K562 (cell line): Measurements from ENCODE around the gene SCRN1. TPM values are rescaled to one million over a fixed set of nuclear protein-coding genes. Genes with fewer than 3 reads are reported as not detected.

Experiments used
- ATAC-seq: fragments of 200-7000 bp; cut with Tn5 transposase; 3 replicates; pipeline ENCODE4 v1.9.1; 2020; ENCODE audit warnings: moderate library complexity
- BruUV-seq: library from RNA; stranded (reverse); fragments of 400-500 nt; replicated peaks from 2 replicates; lab custom pipeline; 2021; lab: Mats Ljungman, UMichigan
- CTCF ChIA-PET: fragments of 300-600 bp; formaldehyde crosslinking; extraction: SDS; loops from one replicate; lab custom pipeline; 2021; ENCODE audit warnings: low intra/inter-chr PET ratio; lab: Yijun Ruan, JAX
- POLR2A ChIA-PET: fragments of 300-600, 350-650 bp; sonication (Branson Sonifier 250); formaldehyde crosslinking; extraction: SDS; loops from one replicate; lab custom pipeline; 2021; ENCODE audit warnings: antibody characterized with exemption, inconsistent platforms; lab: Yijun Ruan, JAX
- DNase-seq, 4 experiments: peaks; one replicate each; pipeline versions ENCODE4 v3.0.0 to v3.0.0-alpha.2; 2011 to 2018; ENCODE audit warnings: low spot score in 3 of 4, mixed read lengths in 3 of 4; ENCODE audit errors: extremely low read depth in 1 of 4
- FAIRE-seq: peaks from 2 replicates; lab custom pipeline; 2011; peaks lifted over from hg19 to GRCh38; lab: Jason Lieb, UNC
- H2AFZ ChIP-seq: 2 replicates; pipeline ENCODE4 v1.6.0; 2011; ENCODE audit warnings: low read depth, low read length, control low read depth, inconsistent platforms
- H3K27ac ChIP-seq: fragments of 200-600 bp; 3 replicates; pipeline ENCODE4 v1.8.0; 2011; ENCODE audit warnings: low read depth, mild to moderate bottlenecking, control low read depth, inconsistent platforms, low read length, moderate library complexity, mixed read lengths; ENCODE audit errors: extremely low read depth
- H3K27me3 ChIP-seq, 2 experiments: fragments of 300-600 bp in 1 of 2; 2 replicates in 1 of 2; 3 replicates in 1 of 2; pipeline versions ENCODE4 v1.6.0 to v1.8.0; 2011; ENCODE audit warnings: inconsistent platforms in 2 of 2, low read length in 2 of 2, mild to moderate bottlenecking in 1 of 2, mixed read lengths in 1 of 2, moderate library complexity in 1 of 2; ENCODE audit not compliant: control insufficient read depth in 2 of 2, insufficient read depth in 2 of 2
- H3K36me3 ChIP-seq: fragments of 300-600 bp; 3 replicates; pipeline ENCODE4 v1.8.0; 2011; ENCODE audit warnings: mild to moderate bottlenecking, low read length, inconsistent platforms; ENCODE audit not compliant: control insufficient read depth, insufficient read depth
- H3K4me1 ChIP-seq, 2 experiments: fragments of 200-600 bp in 1 of 2; replicated peaks in 1 of 2; 2 replicates in 1 of 2; 3 replicates in 1 of 2; pipeline versions ENCODE4 v1.5.1 to v1.8.0; 2011; ENCODE audit warnings: inconsistent platforms in 2 of 2, low read length in 2 of 2, mild to moderate bottlenecking in 1 of 2, mixed read lengths in 1 of 2, moderate library complexity in 1 of 2; ENCODE audit not compliant: control insufficient read depth in 2 of 2, insufficient read depth in 2 of 2
- H3K4me2 ChIP-seq: 2 replicates; pipeline ENCODE4 v1.6.1; 2011; ENCODE audit warnings: low read length, control low read depth, inconsistent platforms, mixed read lengths; ENCODE audit not compliant: insufficient read depth
- H3K4me3 ChIP-seq: fragments of 200-600 bp; sonication (generic), shearing (Covaris generic); 2 replicates; pipeline ENCODE4 v1.5.1; 2016; ENCODE audit warnings: control low read depth, inconsistent platforms
- H3K79me2 ChIP-seq: fragments of 200-600 bp; 3 replicates; pipeline ENCODE4 v1.8.0; 2011; ENCODE audit warnings: low read length, inconsistent platforms; ENCODE audit not compliant: control insufficient read depth, insufficient read depth
- H3K9ac ChIP-seq, 2 experiments: 2 replicates each; pipeline versions ENCODE4 v1.6.0 to v1.6.1; 2011; ENCODE audit warnings: low read depth in 2 of 2, low read length in 2 of 2, control low read depth in 1 of 2, inconsistent platforms in 1 of 2, mild to moderate bottlenecking in 1 of 2, mixed read lengths in 1 of 2; ENCODE audit not compliant: insufficient read depth in 1 of 2
- H3K9me1 ChIP-seq: one replicate; pipeline ENCODE4 v1.6.0; 2011; ENCODE audit warnings: inconsistent platforms, mild to moderate bottlenecking, low read length, moderate library complexity; ENCODE audit not compliant: control insufficient read depth, insufficient read depth
- H3K9me3 ChIP-seq: replicated peaks from 2 replicates; pipeline ENCODE4 v1.5.1; 2011; ENCODE audit warnings: low read depth, low read length, inconsistent platforms; ENCODE audit not compliant: control insufficient read depth, insufficient read depth
- H4K20me1 ChIP-seq: replicated peaks from 2 replicates; pipeline ENCODE4 v1.6.1; 2011; ENCODE audit warnings: low read length, inconsistent platforms, mixed read lengths; ENCODE audit not compliant: control insufficient read depth, insufficient read depth
- BDP1 ChIP-seq: IDR thresholded peaks from 3 replicates; pipeline ENCODE4 v1.6.1; 2011; ENCODE audit not compliant: insufficient read length, insufficient read depth
- CBX1 ChIP-seq: sonication (generic); IDR thresholded peaks from 2 replicates; pipeline ENCODE4 v1.6.1; 2016; ENCODE audit warnings: antibody characterized with exemption, low read depth, mild to moderate bottlenecking
- EGR1 ChIP-seq: fragments of 450-650 bp; conservative IDR thresholded peaks from 2 replicates; pipeline ENCODE4 v1.6.1; 2017; ENCODE audit warnings: mild to moderate bottlenecking
- MEF2A ChIP-seq: IDR thresholded peaks from 2 replicates; pipeline ENCODE4 v1.6.1; 2011; ENCODE audit warnings: low read depth, mild to moderate bottlenecking, low read length, moderate library complexity; ENCODE audit not compliant: control insufficient read depth
- SIN3B ChIP-seq: fragments of 450-650 bp; IDR thresholded peaks from 2 replicates; pipeline ENCODE4 v1.6.1; 2017; ENCODE audit warnings: low read depth, mild to moderate bottlenecking, moderate library complexity
- TAF7 ChIP-seq: fragments of 450-650 bp; IDR thresholded peaks from 2 replicates; pipeline ENCODE4 v1.6.1; 2016; ENCODE audit warnings: missing genetic modification characterization, missing compliant biosample characterization
- TRIM24 ChIP-seq, 2 experiments: fragments of 450-650 bp; IDR thresholded peaks; 2 replicates each; pipeline ENCODE4 v1.6.1; 2016
- ZNF140 ChIP-seq: fragments of 250-450 bp; sonication (Bioruptor Pico); IDR thresholded peaks from 2 replicates; pipeline ENCODE4 v1.8.0; 2021; ENCODE audit warnings: moderate library complexity, mild to moderate bottlenecking, inconsistent platforms
- ZNF384 ChIP-seq: IDR thresholded peaks from 2 replicates; pipeline ENCODE4 v1.6.1; 2012; ENCODE audit warnings: low read depth, low read length, improper control_type of control experiment
- WGBS: fragments of 100-300 bp; shearing (Covaris generic); methylation state at CpG from one replicate; pipeline ENCODE4 v1.1.6; 2016; ENCODE audit warnings: low coverage, mixed read lengths; ENCODE audit not compliant: insufficient coverage; ENCODE audit errors: missing lambda C conversion rate; 5-methylcytosine and 5-hydroxymethylcytosine counted together
- in situ Hi-C: fragments of 300-500 bp; cut with MboI; formaldehyde crosslinking; loops from 4 replicates; pipeline ENCODE4 v1.15.0; 2018; ENCODE audit warnings: inconsistent platforms, mixed read lengths
- intact Hi-C: fragments of 100-400 bp; cut with micrococcal nuclease; formaldehyde crosslinking; loops from 2 replicates; pipeline ENCODE4 v1.14.2; 2022
- polyA plus RNA-seq, 8 experiments: library from polyadenylated mRNA; depleted of rRNA in 4 of 8; stranded (reverse) in 5 of 8; unstranded in 3 of 8; fragments of >200 nt; fragmentation: Nextera tagmentation in 2 of 8; fragmentation: Illumina TruSeq in 1 of 8; extraction: Ambion mirVana in 2 of 8; extraction: Trizol in 1 of 8; gene quantifications; 2 replicates each; pipeline versions ENCODE4 v1.2.1 to v1.2.3, GENCODE V29; 2011 to 2014; ENCODE audit warnings: inconsistent platforms in 1 of 8, missing spikeins in 1 of 8
- total RNA-seq, 7 experiments: library from RNA; depleted of rRNA in 6 of 7; stranded (reverse); fragments of >200 nt in 6 of 7; fragmentation: Illumina TruSeq in 2 of 7; extraction: Trizol in 2 of 7; gene quantifications; 2 replicates each; pipeline versions ENCODE4 v1.2.1 to v1.2.3, GENCODE V29; 2011 to 2021; ENCODE audit warnings: low replicate concordance in 1 of 7
- TF ChIP-seq, protein P1 (sequence below): fragments of 450-650 bp; IDR thresholded peaks from 2 replicates; pipeline ENCODE4 v1.7.0; 2016; ENCODE audit warnings: borderline replicate concordance
- TF ChIP-seq, protein P2 (sequence below): fragments of 450-650 bp; IDR thresholded peaks from 2 replicates; pipeline ENCODE4 v1.6.1; 2017; ENCODE audit warnings: mild to moderate bottlenecking, moderate library complexity
- TF ChIP-seq, protein P3 (sequence below): sonication (generic); formaldehyde crosslinking; IDR thresholded peaks from 2 replicates; pipeline ENCODE4 v1.8.0; 2023; ENCODE audit warnings: mild to moderate bottlenecking, missing genetic modification reagents

Gene SCRN1
- total and polyA plus RNA-seq, 9 of the 15 experiments (the other 6 are each of a cell fraction or from before 2014, with no cell fraction given), result 0.13 to 1.4 (median 0.20) TPM

DNA sequence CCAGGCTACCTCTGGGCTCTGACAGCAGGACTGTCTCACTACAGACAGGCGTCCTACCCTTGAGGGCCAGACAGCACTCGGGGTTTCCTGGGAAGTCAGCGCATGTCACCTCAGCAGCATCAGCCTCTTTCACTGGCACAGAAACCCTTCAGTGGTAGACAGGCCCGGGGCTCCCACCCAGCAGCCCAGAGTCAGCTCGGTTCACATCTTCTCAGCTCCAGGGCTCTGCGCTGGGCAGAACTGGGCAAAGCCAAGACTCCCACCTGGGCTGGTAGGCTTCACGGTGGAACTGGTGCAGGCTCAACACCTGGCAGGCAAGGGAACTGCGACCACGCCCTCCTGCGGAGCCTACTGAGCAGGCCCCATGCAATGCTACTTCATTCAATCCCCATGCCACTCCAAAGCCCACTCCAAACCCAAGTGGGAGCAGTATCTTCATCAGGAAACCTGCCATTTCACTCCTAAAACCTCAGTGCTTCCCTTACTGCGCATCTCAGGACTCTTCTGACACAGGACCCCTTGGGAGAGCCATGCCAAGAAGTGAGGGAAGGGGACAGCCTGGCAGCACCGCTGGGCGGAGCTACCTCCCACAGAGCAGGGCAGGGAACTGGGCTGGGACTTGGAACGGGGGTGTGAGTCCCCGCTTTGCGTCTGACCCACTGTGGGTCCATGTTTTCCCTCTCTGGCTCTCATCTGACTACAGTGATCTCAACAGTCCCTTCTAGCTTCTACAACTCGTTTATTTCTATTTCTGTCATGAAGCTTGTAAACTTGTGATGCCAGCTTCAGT is 60.4 kb downstream of the SCRN1 start (continued):
- TF ChIP-seq, protein P1, sequence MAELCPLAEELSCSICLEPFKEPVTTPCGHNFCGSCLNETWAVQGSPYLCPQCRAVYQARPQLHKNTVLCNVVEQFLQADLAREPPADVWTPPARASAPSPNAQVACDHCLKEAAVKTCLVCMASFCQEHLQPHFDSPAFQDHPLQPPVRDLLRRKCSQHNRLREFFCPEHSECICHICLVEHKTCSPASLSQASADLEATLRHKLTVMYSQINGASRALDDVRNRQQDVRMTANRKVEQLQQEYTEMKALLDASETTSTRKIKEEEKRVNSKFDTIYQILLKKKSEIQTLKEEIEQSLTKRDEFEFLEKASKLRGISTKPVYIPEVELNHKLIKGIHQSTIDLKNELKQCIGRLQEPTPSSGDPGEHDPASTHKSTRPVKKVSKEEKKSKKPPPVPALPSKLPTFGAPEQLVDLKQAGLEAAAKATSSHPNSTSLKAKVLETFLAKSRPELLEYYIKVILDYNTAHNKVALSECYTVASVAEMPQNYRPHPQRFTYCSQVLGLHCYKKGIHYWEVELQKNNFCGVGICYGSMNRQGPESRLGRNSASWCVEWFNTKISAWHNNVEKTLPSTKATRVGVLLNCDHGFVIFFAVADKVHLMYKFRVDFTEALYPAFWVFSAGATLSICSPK, result no peak
- TF ChIP-seq MEF2A (no peak), SIN3B (no peak), ZNF140 (CRISPR knock-in tag) (no peak), TAF7 (no peak)
- TF ChIP-seq, protein P2, sequence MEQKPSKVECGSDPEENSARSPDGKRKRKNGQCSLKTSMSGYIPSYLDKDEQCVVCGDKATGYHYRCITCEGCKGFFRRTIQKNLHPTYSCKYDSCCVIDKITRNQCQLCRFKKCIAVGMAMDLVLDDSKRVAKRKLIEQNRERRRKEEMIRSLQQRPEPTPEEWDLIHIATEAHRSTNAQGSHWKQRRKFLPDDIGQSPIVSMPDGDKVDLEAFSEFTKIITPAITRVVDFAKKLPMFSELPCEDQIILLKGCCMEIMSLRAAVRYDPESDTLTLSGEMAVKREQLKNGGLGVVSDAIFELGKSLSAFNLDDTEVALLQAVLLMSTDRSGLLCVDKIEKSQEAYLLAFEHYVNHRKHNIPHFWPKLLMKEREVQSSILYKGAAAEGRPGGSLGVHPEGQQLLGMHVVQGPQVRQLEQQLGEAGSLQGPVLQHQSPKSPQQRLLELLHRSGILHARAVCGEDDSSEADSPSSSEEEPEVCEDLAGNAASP, result no peak
- TF ChIP-seq, all 486 proteins: peak for 0

DNA sequence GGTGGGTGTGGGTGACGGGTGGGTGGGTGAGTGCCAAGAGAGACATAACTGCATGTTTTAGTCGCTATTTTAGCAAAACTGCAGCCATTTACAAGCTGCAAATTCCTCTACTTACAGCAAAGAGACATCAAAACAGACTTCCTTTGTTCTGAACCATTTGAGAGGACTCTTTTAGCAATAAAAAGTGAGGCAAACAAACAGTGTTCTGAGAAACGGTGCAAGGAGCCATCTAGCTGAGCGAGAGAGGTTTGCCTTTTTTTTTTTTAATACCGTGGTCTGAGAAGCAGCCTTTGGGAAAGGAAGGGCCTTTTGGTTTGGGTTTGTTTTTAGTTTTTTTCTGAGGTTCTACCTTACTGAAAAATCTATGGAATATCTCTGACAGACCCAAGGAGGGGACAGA is 62.9 kb downstream of the SCRN1 start:
- Histone ChIP-seq H3K36me3 (no peaks in the 10 kb centered on the region), H3K9me1 (no peaks in the 10 kb centered on the region), H3K4me2 (no peak overlapping the region), H4K20me1 (0 out of 2 replicates have a peak, but pooled peaks cover under 1% of the 10 kb centered on the region), H2AFZ (0 out of 2 replicates have a peak overlapping the region, but pooled peaks have one; percentile 27), H3K9ac (no peak overlapping the region)
- POLR2A ChIA-PET, result interaction anchor here (0.5 to 1.1 kb wide), 3 partner anchors 13 to 257 kb away, joined by 3 to 4 read pairs (median 3); no protein-coding TSS in a partner anchor
- no TSS peak for BruUV-seq
- TF ChIP-seq ZNF384 (no peak), BDP1 (no peak), CBX1 (no peak), TRIM24 (IDR thresholded peaks at IDR 0.05) (no peak), SIN3B (no peak), EGR1 (no peak)
- TF ChIP-seq, protein P3, sequence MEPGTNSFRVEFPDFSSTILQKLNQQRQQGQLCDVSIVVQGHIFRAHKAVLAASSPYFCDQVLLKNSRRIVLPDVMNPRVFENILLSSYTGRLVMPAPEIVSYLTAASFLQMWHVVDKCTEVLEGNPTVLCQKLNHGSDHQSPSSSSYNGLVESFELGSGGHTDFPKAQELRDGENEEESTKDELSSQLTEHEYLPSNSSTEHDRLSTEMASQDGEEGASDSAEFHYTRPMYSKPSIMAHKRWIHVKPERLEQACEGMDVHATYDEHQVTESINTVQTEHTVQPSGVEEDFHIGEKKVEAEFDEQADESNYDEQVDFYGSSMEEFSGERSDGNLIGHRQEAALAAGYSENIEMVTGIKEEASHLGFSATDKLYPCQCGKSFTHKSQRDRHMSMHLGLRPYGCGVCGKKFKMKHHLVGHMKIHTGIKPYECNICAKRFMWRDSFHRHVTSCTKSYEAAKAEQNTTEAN (CRISPR knock-in tag), result no peak
- TF ChIP-seq, all 486 proteins: peak for 0
- in situ Hi-C loops (no loop called here), intact Hi-C loops (no loop called here)
- Histone ChIP-seq H3K27me3 (peaks cover 4 to 25% of the 10 kb centered on the region in 2 experiments; a peak in 2 of 5 replicates), H3K4me3 (no peak overlapping the region), H3K27ac (no peak overlapping the region), H3K79me2 (no peaks in the 10 kb centered on the region), H3K9me3 (no peaks in the 10 kb centered on the region), H3K4me1 (peaks cover 2 to 7% of the 10 kb centered on the region in 2 experiments; a peak in 4 of 5 replicates)
- 0% methylated on average over 5 of the region's 5 CpGs for WGBS
- no peak for FAIRE-seq
- no peak for ATAC-seq
- no peak for DNase-seq
- CTCF ChIA-PET, result no interaction called here
